K562 (cell line): ENCODE results near the gene SIGLEC6. TPM values are rescaled to one million over a fixed set of nuclear protein-coding genes. Genes with fewer than 3 reads are reported as not detected.

ENCODE experiments used
- ASH1L ChIP-seq: fragments of 450-650 bp; IDR thresholded peaks from 2 replicates; pipeline ENCODE4 v1.6.1; 2018; ENCODE audit warnings: borderline replicate concordance, mild to moderate bottlenecking, low read depth; ENCODE audit not compliant: partially characterized antibody
- CBX3 ChIP-seq, 2 experiments: IDR thresholded peaks; 1 replicate in 1 of 2; 2 replicates in 1 of 2; pipeline ENCODE4 v1.6.1; 2012; ENCODE audit warnings: inconsistent platforms in 2 of 2, low read length in 2 of 2, borderline replicate concordance in 1 of 2, control low read depth in 1 of 2
- ETV5 ChIP-seq: sonication (generic); formaldehyde crosslinking; IDR thresholded peaks from 2 replicates; pipeline ENCODE4 v1.4.0; 2020; ENCODE audit warnings: low read depth, mild to moderate bottlenecking, missing genetic modification reagents
- GABPA ChIP-seq: fragments of 200-800 bp; sonication (Bioruptor generic); conservative IDR thresholded peaks from 2 replicates; pipeline ENCODE4 v1.6.1; 2016; ENCODE audit warnings: low read depth, missing genetic modification characterization, missing compliant biosample characterization
- GABPB1 ChIP-seq: sonication (generic); formaldehyde crosslinking; IDR thresholded peaks from 2 replicates; pipeline ENCODE4 v1.8.0; 2022; ENCODE audit warnings: mild to moderate bottlenecking, missing genetic modification reagents
- HNRNPUL1 ChIP-seq: fragments of 200-400 bp; formaldehyde crosslinking; IDR thresholded peaks from 2 replicates; pipeline ENCODE4 v1.6.1; 2017; ENCODE audit warnings: low read length
- KAT2B ChIP-seq: IDR thresholded peaks from one replicate; pipeline ENCODE4 v1.6.1; 2012; ENCODE audit warnings: low read depth, mild to moderate bottlenecking, control low read depth, inconsistent platforms, low read length, moderate library complexity
- KDM4B ChIP-seq, 2 experiments: fragments of 450-650 bp in 1 of 2; sonication (generic) in 1 of 2; IDR thresholded peaks; 2 replicates each; pipeline ENCODE4 v1.6.1; 2016 to 2017; ENCODE audit warnings: borderline replicate concordance in 2 of 2, antibody characterized with exemption in 1 of 2, low read depth in 1 of 2, mild to moderate bottlenecking in 1 of 2
- MAZ ChIP-seq, 2 experiments: fragments of 450-650 bp in 1 of 2; sonication (generic) in 1 of 2; formaldehyde crosslinking; IDR thresholded peaks in 1 of 2; conservative IDR thresholded peaks in 1 of 2; 2 replicates each; pipeline versions ENCODE4 v1.4.0 to v1.5.0; 2020; ENCODE audit warnings: mild to moderate bottlenecking in 1 of 2, missing genetic modification reagents in 1 of 2
- NCOA6 ChIP-seq: fragments of 450-650 bp; IDR thresholded peaks from 2 replicates; pipeline ENCODE4 v1.6.1; 2017; ENCODE audit warnings: mild to moderate bottlenecking
- NFE2L1 ChIP-seq: fragments of 450-650 bp; IDR thresholded peaks from 2 replicates; pipeline ENCODE4 v1.6.1; 2016; ENCODE audit warnings: missing genetic modification characterization, low read depth, mild to moderate bottlenecking, missing compliant biosample characterization, moderate library complexity, borderline replicate concordance
- SAFB ChIP-seq: fragments of 200-400 bp; formaldehyde crosslinking; IDR thresholded peaks from 2 replicates; pipeline ENCODE4 v1.6.1; 2017; ENCODE audit warnings: low read depth, low read length, borderline replicate concordance
- ZBED1 ChIP-seq: IDR thresholded peaks from 2 replicates; pipeline ENCODE4 v1.6.1; 2014
- ZNF124 ChIP-seq: sonication (generic); formaldehyde crosslinking; IDR thresholded peaks from 2 replicates; pipeline ENCODE4 v1.8.1; 2022; ENCODE audit warnings: missing genetic modification reagents
- polyA plus RNA-seq, 8 experiments: library from polyadenylated mRNA; depleted of rRNA in 4 of 8; stranded (reverse) in 5 of 8; unstranded in 3 of 8; fragments of >200 nt; fragmentation: Nextera tagmentation in 2 of 8; fragmentation: Illumina TruSeq in 1 of 8; extraction: Ambion mirVana in 2 of 8; extraction: Trizol in 1 of 8; gene quantifications; 2 replicates each; pipeline versions ENCODE4 v1.2.1 to v1.2.3, GENCODE V29; 2011 to 2014; ENCODE audit warnings: inconsistent platforms in 1 of 8, missing spikeins in 1 of 8
- total RNA-seq, 7 experiments: library from RNA; depleted of rRNA in 6 of 7; stranded (reverse); fragments of >200 nt in 6 of 7; fragmentation: Illumina TruSeq in 2 of 7; extraction: Trizol in 2 of 7; gene quantifications; 2 replicates each; pipeline versions ENCODE4 v1.2.1 to v1.2.3, GENCODE V29; 2011 to 2021; ENCODE audit warnings: low replicate concordance in 1 of 7
- TF ChIP-seq, protein P1 (sequence below), 2 experiments: fragments of 450-650 bp; IDR thresholded peaks; 2 replicates each; pipeline ENCODE4 v1.6.1; 2016
- TF ChIP-seq, protein P2 (sequence below): sonication (generic); IDR thresholded peaks from 2 replicates; pipeline ENCODE4 v1.6.1; 2016
- TF ChIP-seq, protein P3 (sequence below): fragments of 200-800 bp; sonication (Bioruptor generic); IDR thresholded peaks from 2 replicates; pipeline ENCODE4 v1.6.1; 2017; ENCODE audit warnings: missing genetic modification characterization, missing compliant biosample characterization
- TF ChIP-seq, protein P4 (sequence below): IDR thresholded peaks from 2 replicates; pipeline ENCODE4 v1.6.1; 2016; ENCODE audit warnings: missing genetic modification characterization, missing compliant biosample characterization
- TF ChIP-seq, protein P5 (sequence below), 2 experiments: fragments of 450-650 bp in 1 of 2; sonication (generic) in 1 of 2; formaldehyde crosslinking; conservative IDR thresholded peaks; 2 replicates each; pipeline versions ENCODE4 v1.4.0 to v1.8.1; 2020 to 2022; ENCODE audit warnings: mild to moderate bottlenecking in 1 of 2, missing genetic modification reagents in 1 of 2
- TF ChIP-seq, protein P6 (sequence below): fragments of 250-450 bp; sonication (Bioruptor Pico); IDR thresholded peaks from 2 replicates; pipeline ENCODE4 v1.4.0; 2020

The SIGLEC6 gene
- total and polyA plus RNA-seq, 9 of the 15 experiments (the other 6 are each of a cell fraction or from before 2014, with no cell fraction given), result 0.03 to 17.5 (median 0.71) TPM

DNA sequence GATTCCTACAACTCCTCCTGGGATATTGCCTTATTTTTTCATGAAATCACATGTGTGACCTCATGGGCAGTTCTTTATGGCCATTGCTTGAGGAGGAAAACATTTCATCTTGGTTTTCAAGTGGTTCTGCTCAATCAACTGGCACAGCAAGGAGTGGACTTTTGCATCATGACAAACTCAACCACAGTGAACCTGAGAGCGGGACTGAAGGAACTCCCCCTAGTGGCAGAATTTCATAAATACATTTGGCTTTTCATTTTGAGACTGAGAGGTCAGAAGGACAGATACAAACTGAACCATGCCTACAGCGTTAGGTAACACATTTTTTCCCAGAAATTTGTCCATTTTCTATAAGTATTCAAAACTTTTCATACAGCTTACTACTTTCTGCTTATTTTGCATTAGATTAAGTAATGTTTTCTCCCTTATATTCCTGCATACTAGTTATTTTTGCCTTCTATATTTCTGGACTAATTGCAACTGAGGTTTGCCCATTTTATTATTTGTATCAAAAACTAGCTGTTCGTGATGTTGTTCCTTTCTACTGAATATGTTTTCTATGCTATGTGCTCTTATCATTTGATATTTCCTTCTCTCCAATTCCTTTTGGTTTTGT, 16.5 kb downstream of the SIGLEC6 start (continued):
- TF ChIP-seq CBX3 (IDR thresholded peaks at IDR 0.05; ENCODE audit: borderline replicate concordance in 1 of 2, low read length in 2 of 2) (peak in 1 of 2 experiments; percentile 61; a peak in 1 of 3 replicates), ETV5 (CRISPR knock-in tag) (no peak), ASH1L (no peak), HNRNPUL1 (no peak), GABPB1 (no peak), MAZ (CRISPR knock-in tag; conservative IDR thresholded peaks at IDR 0.05 in 1 of 2, IDR thresholded peaks at IDR 0.05 in 1 of 2) (peak; percentile 35 to 55; a peak in 3 of 4 replicates), SAFB (no peak), NCOA6 (no peak), GABPA (no peak; the same call in 1 of the 2 replicates), KDM4B (IDR thresholded peaks at IDR 0.05; ENCODE audit: borderline replicate concordance in 2 of 2, low read depth in 1 of 2) (no peak), ZBED1 (no peak), KAT2B (no peak), NFE2L1 (tag) (no peak), ZNF124 (CRISPR knock-in tag) (no peak)
- TF ChIP-seq, protein P1, sequence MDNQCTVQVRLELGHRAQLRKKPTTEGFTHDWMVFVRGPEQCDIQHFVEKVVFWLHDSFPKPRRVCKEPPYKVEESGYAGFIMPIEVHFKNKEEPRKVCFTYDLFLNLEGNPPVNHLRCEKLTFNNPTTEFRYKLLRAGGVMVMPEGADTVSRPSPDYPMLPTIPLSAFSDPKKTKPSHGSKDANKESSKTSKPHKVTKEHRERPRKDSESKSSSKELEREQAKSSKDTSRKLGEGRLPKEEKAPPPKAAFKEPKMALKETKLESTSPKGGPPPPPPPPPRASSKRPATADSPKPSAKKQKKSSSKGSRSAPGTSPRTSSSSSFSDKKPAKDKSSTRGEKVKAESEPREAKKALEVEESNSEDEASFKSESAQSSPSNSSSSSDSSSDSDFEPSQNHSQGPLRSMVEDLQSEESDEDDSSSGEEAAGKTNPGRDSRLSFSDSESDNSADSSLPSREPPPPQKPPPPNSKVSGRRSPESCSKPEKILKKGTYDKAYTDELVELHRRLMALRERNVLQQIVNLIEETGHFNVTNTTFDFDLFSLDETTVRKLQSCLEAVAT (IDR thresholded peaks at IDR 0.05), result no peak
- TF ChIP-seq, protein P2, sequence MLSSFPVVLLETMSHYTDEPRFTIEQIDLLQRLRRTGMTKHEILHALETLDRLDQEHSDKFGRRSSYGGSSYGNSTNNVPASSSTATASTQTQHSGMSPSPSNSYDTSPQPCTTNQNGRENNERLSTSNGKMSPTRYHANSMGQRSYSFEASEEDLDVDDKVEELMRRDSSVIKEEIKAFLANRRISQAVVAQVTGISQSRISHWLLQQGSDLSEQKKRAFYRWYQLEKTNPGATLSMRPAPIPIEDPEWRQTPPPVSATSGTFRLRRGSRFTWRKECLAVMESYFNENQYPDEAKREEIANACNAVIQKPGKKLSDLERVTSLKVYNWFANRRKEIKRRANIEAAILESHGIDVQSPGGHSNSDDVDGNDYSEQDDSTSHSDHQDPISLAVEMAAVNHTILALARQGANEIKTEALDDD, result no peak
- TF ChIP-seq, protein P3, sequence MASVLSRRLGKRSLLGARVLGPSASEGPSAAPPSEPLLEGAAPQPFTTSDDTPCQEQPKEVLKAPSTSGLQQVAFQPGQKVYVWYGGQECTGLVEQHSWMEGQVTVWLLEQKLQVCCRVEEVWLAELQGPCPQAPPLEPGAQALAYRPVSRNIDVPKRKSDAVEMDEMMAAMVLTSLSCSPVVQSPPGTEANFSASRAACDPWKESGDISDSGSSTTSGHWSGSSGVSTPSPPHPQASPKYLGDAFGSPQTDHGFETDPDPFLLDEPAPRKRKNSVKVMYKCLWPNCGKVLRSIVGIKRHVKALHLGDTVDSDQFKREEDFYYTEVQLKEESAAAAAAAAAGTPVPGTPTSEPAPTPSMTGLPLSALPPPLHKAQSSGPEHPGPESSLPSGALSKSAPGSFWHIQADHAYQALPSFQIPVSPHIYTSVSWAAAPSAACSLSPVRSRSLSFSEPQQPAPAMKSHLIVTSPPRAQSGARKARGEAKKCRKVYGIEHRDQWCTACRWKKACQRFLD (CRISPR knock-in tag), result 0 out of 2 replicates have a peak, but pooled peaks have one; percentile 45
- TF ChIP-seq, protein P4, sequence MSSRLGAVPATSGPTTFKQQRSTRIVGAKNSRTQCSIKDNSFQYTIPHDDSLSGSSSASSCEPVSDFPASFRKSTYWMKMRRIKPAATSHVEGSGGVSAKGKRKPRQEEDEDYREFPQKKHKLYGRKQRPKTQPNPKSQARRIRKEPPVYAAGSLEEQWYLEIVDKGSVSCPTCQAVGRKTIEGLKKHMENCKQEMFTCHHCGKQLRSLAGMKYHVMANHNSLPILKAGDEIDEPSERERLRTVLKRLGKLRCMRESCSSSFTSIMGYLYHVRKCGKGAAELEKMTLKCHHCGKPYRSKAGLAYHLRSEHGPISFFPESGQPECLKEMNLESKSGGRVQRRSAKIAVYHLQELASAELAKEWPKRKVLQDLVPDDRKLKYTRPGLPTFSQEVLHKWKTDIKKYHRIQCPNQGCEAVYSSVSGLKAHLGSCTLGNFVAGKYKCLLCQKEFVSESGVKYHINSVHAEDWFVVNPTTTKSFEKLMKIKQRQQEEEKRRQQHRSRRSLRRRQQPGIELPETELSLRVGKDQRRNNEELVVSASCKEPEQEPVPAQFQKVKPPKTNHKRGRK (tag), result peak; percentile 58; the same call in 1 of the 2 replicates
- TF ChIP-seq, protein P5, sequence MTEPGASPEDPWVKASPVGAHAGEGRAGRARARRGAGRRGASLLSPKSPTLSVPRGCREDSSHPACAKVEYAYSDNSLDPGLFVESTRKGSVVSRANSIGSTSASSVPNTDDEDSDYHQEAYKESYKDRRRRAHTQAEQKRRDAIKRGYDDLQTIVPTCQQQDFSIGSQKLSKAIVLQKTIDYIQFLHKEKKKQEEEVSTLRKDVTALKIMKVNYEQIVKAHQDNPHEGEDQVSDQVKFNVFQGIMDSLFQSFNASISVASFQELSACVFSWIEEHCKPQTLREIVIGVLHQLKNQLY (CRISPR knock-in tag; conservative IDR thresholded peaks at IDR 0.05), result no peak
- TF ChIP-seq, protein P6, sequence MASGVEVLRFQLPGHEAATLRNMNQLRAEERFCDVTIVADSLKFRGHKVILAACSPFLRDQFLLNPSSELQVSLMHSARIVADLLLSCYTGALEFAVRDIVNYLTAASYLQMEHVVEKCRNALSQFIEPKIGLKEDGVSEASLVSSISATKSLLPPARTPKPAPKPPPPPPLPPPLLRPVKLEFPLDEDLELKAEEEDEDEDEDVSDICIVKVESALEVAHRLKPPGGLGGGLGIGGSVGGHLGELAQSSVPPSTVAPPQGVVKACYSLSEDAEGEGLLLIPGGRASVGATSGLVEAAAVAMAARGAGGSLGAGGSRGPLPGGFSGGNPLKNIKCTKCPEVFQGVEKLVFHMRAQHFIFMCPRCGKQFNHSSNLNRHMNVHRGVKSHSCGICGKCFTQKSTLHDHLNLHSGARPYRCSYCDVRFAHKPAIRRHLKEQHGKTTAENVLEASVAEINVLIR (CRISPR knock-in tag), result no peak
